Left ventricle myocardium superior (tissue), 1 donor: ENCODE results near the gene IBSP. TPM values are rescaled to one million over a fixed set of nuclear protein-coding genes. Genes with fewer than 3 reads are reported as not detected.

Experiments used
- ATAC-seq: fragments of 200-7000 bp; cut with Tn5 transposase; one replicate; pipeline ENCODE4 v1.9.1; 2020; ENCODE audit warnings: mild to moderate bottlenecking, moderate library complexity
- DNase-seq: peaks from one replicate; pipeline ENCODE4 v3.0.0-alpha.2; 2020
- intact Hi-C: fragments of 100-400 bp; cut with micrococcal nuclease; formaldehyde crosslinking; loops from one replicate; pipeline ENCODE4 v1.11.0; 2022
- long read RNA-seq: library from polyadenylated mRNA; unstranded; transcript quantifications from one replicate; pipeline ENCODE4 v2.0.0, GENCODE V29; 2021
- total RNA-seq: library from RNA; stranded (reverse); fragmentation: NEBNext Ultra II Directional; extraction: Animal tissue kit (Norgen Biotek cat#: 25700); gene quantifications from one replicate; pipeline ENCODE4 v1.2.1, GENCODE V29; 2021
- donor health status: DM: no; HTN: yes; CAD: no; lungs with severe emphysema.

Gene IBSP, protein sequence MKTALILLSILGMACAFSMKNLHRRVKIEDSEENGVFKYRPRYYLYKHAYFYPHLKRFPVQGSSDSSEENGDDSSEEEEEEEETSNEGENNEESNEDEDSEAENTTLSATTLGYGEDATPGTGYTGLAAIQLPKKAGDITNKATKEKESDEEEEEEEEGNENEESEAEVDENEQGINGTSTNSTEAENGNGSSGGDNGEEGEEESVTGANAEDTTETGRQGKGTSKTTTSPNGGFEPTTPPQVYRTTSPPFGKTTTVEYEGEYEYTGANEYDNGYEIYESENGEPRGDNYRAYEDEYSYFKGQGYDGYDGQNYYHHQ
- not detected for total RNA-seq
- long read RNA-seq, result 0 reads

DNA sequence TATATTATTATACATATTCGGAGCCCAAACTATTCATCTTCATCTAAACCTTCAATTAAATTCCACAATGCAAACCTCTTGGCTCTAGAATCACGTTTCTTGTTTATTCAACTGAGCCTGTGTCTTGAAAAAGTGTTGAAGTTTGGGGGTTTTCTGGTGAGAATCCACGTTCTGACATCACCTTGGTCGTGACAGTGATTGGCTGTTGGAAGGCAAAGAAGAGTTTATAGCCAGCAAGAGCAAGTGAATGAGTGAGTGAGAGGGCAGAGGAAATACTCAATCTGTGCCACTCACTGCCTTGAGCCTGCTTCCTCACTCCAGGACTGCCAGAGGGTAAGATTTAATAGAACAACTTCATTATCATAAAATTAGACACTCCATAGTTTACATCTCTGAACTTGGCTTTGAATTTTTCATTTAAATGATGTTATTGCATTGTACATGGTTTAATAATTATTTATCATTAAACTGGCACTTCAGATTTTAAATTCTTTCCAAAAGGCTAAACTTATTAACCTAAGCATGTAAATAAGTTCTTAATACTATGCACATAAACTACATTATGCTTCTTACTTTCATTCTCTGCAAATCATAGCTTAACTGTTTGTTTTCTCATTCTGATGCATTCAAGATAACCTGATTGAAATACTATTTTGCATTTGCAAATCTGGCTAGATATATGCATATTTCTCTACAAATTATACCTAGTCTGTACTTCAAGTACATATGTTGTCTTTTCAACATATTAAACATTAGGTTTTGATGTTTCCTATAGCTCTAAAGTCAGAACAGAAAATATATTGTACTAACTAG, at the start of gene IBSP:
Gene IBSP, plus strand, starts transcription at position 254 of the 813 bp plus-strand sequence. CDS start 2,808 bp downstream, outside the sequence.
- intact Hi-C loops, result no loop called here
- DNase-seq (no peak), ATAC-seq (no peak)

DNA sequence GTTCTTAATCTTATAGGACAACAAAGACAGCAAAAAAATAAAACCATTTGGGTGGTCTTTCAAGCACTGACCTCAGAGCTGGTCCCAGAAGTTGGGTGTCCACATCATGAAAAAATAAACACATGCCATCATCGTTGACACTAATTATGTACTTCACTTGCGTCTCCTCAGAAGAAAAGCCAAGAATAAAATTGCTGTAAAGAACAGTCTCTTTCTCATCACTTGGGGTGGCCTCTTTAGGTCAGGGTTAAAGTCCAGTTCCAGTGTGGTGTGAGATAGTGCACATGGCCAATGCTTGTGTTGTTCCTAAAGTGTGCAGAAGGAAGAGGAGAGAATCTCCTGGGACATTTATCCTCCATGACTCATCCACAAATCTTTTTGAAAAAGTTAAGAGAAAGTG, 49.5 kb upstream of the IBSP start:
- intact Hi-C loops, result no loop called here
- ATAC-seq (peak; percentile 22), DNase-seq (no peak)

DNA sequence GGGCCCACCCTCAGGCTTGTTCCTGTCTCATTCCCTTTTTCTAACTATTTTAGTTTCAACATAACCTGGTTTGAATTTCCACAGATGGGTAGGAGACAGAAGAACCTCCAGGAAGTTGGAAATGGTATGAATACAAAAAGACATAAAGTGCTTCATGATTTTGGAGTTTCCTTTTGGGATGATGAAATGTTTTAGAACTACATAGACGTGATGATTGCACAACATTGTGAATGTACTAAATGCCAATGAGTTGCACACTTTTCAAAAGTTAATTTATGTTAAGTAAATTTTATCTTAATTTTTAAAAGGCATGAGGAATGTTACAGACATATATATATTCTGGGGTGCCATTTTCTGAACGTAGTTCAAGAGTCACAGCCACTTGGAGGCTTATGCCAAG, 41.1 kb upstream of the IBSP start:
- intact Hi-C loops, result no loop called here
- DNase-seq, result no peak
- ATAC-seq, result no peak

DNA sequence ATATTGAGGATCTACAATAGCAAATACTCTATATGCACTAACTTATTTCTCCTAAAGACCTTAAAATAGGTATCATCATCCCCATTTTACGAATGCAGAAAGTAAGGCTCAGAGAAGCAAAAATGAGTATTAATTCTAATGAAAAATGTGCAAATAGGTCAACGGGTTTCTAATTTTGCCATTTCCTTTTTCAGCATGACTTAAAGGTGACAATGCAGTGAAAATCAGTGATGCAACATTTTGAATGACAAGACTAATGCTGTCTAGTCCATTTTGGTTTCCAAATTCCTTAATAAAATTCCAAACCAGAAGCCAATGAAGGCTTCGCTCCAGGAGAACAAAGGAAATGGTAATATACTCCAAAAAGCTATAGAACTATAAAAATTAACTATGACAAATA, 37.0 kb upstream of the IBSP start:
- ATAC-seq (no peak), DNase-seq (no peak)
- intact Hi-C loops, result no loop called here

GRCh38 chr4:87781569-87781968, 17.8 kb upstream of the IBSP start:
- no peak for DNase-seq
- intact Hi-C loops, result no loop called here
- ATAC-seq, result no peak

- intact Hi-C loops, result no loop called here
- DNase-seq (no peak), ATAC-seq (no peak)
These were observed 15.6 kb upstream of the IBSP start for GRCh38 chr4:87783781-87784180.

GRCh38 chr4:87785731-87786509, 13.4 kb upstream of the IBSP start:
- ATAC-seq (no peak), DNase-seq (no peak)
- intact Hi-C loops, result no loop called here

DNA sequence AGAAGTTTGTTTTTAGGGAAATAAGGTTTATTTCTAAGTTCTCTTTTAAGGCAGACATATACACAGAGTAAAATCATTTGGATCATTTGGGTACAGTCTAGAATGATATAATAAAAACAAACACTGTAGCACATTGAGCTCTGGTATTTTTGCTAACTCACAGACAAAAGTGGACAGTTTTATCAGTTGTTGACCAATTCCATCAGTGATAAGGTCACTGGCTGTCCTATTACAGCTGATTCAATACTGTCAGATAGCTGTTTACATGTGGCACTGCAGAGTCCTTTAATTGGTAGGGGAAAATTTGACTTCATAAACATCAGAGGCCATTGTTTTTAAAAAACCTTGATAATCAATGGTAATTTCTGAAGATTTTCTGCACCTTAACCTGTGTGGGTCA, 3.5 kb downstream of the IBSP start:
- intact Hi-C loops, result no loop called here
- DNase-seq (no peak), ATAC-seq (no peak)

- no peak for ATAC-seq
- DNase-seq, result no peak
- intact Hi-C loops, result no loop called here
These were observed 4.1 kb downstream of the IBSP start for GRCh38 chr4:87803421-87803820.

GRCh38 chr4:87804871-87805270, 5.5 kb downstream of the IBSP start:
- no peak for DNase-seq
- intact Hi-C loops, result no loop called here
- ATAC-seq, result no peak

GRCh38 chr4:87805971-87806370, 6.6 kb downstream of the IBSP start:
- intact Hi-C loops, result no loop called here
- ATAC-seq (no peak), DNase-seq (no peak)

GRCh38 chr4:87806520-87806919, 7.2 kb downstream of the IBSP start:
- DNase-seq, result no peak
- intact Hi-C loops, result no loop called here
- no peak for ATAC-seq

GRCh38 chr4:87807402-87807801, 8.0 kb downstream of the IBSP start:
- ATAC-seq (peak; percentile 41), DNase-seq (no peak)
- intact Hi-C loops, result no loop called here

GRCh38 chr4:87811977-87812376, 12.6 kb downstream of the IBSP start:
- ATAC-seq, result no peak
- intact Hi-C loops, result no loop called here
- no peak for DNase-seq

GRCh38 chr4:87819281-87819919, 20.0 kb downstream of the IBSP start:
- DNase-seq (no peak), ATAC-seq (no peak)
- intact Hi-C loops, result no loop called here

DNA sequence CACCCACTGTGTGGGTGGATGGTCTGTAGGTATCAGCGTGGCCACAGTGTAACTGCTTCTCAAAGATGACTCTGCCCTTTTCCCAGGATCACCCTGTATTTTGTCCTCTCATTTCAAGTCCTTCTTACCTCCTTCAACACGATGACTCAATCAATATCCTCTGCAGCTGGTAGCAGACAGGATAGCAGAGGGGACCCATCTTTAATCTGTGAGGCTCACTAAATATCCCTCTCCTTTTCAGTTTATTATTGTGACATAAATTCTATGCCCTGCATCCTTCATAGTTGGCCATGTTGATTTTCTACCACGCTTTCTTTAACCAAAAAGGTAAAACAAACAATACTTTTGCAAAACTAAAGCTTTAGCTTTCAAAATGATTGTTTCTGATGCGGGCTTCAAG, 23.8 kb downstream of the IBSP start:
- intact Hi-C loops, result no loop called here
- ATAC-seq, result no peak
- no peak for DNase-seq

- ATAC-seq (no peak), DNase-seq (no peak)
- intact Hi-C loops, result no loop called here
These were observed 24.4 kb downstream of the IBSP start for GRCh38 chr4:87823724-87824123.

- intact Hi-C loops, result no loop called here
- DNase-seq (no peak), ATAC-seq (no peak)
These were observed 25.0 kb downstream of the IBSP start for GRCh38 chr4:87824352-87824751.

- ATAC-seq (no peak), DNase-seq (no peak)
- intact Hi-C loops, result no loop called here
These were observed 33.3 kb downstream of the IBSP start, which contains the start of gene MEPE for GRCh38 chr4:87832669-87833068. TSS of gene MEPE (plus strand) at chr4:87832969. CDS start at chr4:87834715, 1,746 bp downstream.
